Measurements from ENCODE around the gene HCFC2.
"Not testable (repeated sequence)": the region's sequence is repeated elsewhere in the genome, so short reads cannot be mapped to it uniquely, and the experiment has no call there.

HCFC2 gene

DNA sequence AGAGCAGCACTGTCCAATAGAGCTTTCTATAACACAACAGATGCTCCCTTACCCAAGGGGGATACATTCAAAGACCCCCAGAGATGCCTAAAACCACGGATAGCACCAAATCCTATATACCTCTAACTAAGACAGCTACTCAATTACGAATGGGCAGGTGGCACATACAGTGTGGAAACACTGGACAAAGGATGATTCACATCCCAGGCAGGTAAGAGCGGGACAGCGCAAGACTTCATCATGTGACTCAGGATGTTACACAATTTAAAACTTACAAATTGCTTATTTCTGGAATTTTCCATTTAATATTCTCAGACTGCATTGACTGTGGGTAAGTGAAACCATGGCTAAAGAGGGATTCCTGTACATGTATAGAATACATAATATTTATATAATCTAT, 5.5 kb upstream of the HCFC2 start:
- DNase-seq: no peak

DNA sequence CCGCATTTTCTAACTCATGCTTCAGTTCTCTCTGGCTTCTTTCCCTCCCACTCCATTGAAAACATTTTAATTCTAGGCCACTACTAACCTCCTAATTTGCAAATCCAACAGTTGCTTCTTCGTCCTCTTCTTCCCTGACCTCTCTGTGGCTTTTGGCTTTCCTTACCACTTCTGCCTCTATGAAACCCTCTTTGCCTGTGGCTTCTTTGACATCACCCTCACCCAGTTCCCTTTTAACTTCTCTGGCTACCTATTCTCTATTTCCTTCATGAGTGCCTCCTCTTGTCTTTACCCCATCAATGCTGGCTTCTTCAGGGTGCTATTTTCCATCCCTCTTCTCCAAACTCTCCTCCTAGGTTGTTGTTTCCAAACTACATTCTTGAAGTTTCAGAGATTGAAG, 4.4 kb upstream of the HCFC2 start:
- peak in 1 of 2 experiments; percentile 14 for DNase-seq

DNA sequence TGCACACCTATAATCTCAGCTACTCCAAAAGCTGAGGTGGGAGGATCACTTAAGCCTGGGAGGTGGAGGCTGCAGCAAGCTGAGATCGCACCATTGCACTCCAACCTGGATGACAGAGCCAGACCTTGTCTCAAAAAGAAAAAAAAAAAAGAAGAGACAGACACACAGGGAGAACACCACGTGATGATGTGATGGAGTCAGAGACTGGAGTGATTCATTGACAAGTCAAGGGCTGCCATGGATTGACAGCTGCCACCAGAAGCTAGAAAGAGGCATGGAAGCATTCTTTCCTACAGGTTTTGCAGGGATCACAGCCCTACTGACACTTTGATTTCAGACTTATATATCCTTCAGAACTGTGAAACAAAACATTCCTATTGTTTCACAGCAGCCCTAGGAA, 3.5 kb upstream of the HCFC2 start:
- no peak for DNase-seq

DNA sequence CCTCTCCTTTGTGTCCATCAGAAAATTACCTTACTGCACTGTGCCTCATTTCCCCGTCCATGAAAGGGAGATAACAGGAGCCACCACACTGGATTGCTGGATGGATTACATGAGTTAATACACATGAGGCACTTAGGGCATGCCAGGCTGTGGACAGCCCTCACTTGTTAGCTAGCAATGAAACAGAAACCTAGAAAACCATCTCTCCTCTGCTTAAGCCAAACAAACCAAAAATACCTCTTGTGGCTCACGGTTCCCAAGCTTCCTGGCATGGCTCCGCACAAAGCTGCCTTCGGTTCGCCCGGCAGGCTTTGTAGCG, 660 bp upstream of the HCFC2 start:
- DNase-seq: peak; percentile 39 to 40

DNA sequence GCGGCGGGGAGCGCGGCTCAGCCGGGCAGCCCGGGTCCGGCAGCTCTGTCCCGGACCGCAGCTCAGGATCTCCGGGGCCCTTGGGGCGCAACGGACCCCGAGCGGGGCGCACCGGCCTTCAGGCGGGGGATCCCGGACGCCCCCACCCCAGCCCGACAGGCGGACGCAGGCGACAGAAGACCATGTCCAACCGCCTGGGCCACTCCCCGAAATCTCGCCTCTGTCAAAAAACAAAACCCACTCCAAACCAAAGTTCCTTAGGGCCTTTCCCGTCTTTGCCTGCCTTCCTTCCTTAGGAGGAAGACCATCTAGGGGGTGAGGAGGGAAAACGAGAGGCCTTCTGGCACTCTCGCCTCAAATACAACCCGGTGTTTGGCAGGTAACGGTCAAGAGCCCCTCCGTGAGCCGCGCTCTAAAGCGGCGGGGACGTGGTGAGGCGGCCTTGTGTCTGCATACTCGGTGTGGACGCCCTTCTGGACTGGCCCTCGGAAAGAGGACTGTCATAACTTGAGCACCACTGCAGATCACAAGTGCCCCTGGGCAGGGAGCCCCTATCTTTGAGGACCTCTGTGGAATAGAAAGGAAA, 604 bp downstream of the HCFC2 start:
- DNase-seq: no peak

DNA sequence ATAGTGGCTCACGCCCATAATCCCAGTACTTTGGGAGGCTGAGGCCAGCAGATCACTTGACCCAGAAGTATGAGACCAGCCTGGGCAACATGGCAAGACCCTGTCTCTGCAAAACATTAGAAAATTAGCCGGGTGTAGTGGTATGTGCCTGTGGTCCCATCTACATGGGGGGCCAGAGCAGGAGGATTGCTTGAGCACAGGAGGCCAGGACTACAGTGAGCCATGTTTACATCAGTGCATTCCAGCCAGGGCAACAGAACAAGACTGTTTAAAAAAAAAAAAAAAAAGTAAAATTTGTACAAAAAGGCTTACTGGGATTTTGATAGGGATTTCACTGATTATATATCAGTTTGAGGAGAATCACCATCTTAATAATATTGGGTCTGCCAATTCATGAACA, 7.8 kb downstream of the HCFC2 start:
- DNase-seq: no peak

DNA sequence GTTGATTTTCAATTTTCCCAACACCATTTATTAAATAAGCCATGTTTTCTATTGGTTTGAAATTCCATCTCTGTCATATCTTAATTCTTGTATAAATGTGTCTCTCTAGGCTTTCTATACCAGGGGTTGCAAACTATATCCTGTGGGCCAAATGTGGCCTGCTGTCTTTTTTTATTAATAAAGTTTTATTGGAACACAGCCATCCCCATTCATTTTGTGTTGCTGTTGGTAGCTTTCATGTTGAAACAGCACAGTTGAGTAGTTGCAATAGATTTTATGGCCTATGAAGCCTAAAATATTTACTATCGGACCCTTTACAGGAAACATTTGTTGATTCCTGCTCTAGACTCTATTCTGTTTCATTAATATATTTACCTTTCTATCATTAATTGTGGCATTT, 9.4 kb downstream of the HCFC2 start:
- DNase-seq: no peak

DNA sequence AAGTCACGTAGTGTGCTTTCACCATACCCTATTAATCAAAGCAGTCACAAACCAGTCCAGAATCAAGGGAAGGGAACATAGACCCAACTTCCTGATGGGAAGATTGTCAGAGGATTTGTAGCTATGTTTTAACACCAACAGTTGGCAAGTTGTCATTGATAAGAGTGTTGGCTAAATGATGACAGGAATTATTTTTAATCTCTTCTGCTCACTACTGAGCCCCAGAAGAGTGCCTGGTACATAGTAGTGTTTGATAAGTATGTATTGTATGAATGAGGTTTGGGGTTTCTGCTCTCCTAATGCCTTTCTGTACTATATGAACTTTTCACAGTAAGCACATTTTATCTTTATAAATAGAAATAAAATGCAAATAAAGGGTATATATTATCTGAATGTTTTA, 14.7 kb downstream of the HCFC2 start:
- no peak for DNase-seq

DNA sequence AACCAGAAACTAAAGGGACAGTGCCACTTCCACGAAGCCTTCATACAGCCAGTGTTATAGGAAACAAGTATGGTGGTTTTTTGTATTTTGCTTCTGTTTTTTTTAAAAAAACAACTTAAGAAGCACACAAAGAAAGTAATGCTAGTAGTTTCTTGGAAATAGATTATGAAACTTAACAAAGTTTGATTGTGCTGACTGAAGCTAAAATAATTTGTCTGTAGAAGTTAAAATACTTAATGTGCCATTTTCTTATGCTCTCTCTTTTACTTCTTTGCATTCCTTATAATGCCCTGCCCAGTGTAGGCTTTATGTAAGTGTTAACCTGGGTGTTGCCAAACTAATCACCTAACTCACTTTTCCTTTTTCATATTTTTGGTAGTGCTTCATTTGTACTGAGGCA, 16.4 kb downstream of the HCFC2 start:
- DNase-seq: no peak

DNA sequence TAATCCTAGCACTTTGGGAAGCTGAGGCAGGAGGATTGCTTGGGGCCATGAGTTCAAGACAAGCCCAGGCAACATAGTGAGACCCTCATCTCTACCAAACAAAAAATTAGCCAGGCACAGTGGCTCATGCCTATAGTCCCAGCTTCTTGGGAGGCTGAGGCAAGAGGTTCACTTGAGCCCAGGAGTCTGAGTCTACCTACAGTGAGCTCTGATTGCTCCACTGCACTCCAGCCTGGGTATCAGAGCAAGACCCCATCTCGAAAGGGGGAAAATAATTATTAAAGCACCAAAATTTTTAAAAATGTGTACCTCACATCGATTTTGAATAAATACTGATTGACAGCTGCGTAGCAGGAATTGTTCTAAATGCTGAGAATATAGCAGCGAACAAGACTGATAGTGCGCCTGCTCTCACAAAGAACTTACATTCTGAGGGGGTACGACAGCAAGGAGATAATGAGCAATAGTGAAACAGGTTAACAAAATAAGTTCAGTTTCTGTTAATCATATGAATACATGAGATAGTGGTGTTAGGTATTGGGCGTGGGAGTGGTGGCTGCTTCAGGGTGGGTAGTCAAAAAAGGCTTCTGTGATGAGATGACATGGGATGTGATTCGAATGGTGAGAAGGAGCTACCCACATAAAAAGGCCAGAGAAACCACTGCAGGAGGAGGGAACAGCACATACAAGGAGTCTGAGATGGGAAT, 19.6 kb downstream of the HCFC2 start:
- no peak for DNase-seq

DNA sequence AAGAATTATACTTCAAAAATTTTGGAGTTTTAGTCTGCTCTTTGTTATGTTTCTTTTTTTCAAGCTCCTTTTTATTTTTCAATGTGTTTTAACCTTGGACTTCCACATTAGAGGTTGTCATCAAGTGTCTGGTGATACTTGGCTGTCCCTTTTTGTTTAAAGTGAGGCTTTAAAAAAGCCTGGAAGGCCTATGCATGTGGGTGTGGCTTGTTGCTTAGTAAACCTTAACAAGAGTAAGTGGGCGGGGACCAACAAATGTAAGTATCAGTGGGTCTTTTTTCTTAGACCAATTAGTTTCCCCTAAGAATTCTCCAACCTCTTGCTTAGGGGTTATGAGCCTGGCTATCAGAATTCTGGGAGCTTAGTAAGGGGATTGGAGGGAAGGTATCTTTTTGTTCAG, 26.4 kb downstream of the HCFC2 start:
- no peak for DNase-seq

DNA sequence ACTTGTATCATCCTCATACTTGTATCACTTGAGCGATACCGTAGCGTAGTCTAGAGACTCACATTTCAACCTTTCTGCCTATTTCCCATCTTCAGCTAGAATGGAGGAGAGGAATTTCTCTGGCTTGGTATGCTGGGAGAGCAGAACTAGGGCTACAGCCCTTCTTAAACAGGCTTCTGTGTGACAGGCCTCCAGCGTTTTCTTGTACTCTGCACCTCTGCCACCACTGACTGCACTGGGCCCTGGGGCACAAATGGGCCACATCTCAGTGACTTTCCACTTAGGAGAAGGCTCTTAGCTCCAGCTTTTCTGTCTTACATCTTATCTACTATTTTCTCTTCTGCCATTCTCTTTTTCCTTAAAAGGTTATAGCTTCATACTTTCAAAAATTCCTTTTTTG, 26.8 kb downstream of the HCFC2 start:
- no peak for DNase-seq

DNA sequence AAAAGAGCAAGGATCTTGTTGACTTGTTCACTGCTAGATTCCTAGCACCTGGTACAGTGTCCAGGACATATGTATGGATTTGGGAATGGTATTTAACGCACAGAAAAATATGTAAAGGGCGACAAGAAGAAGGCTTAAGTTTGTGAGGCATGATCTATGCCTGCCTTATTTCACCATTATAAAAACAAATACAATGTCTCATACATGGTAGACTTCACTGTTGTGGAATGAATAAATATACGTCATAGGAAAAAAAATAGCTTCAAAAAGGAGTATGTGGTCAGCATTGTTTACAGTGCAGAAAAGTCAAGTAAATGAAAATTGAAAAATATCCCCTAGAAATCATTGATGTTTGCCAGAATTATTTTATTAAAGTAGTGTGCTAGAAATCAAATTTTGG, 30.0 kb downstream of the HCFC2 start:
- DNase-seq: no peak

DNA sequence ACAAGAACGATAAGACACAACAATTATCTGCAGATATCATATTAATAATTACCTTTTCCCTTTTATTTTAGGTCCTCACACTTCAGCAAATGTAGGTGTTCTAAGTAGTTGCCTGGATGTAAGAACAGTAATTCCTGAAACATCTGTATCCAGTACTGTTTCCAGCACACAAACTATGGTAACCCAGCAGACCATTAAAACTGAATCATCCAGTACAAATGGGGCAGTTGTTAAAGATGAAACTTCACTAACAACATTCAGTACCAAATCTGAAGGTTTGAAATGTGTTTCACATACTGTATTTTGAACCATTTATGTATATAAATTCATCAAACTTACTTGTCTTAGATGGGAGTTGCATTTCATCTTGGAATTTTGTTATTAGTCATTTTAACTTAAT, 31.0 kb downstream of the HCFC2 start:
- DNase-seq: no peak

DNA sequence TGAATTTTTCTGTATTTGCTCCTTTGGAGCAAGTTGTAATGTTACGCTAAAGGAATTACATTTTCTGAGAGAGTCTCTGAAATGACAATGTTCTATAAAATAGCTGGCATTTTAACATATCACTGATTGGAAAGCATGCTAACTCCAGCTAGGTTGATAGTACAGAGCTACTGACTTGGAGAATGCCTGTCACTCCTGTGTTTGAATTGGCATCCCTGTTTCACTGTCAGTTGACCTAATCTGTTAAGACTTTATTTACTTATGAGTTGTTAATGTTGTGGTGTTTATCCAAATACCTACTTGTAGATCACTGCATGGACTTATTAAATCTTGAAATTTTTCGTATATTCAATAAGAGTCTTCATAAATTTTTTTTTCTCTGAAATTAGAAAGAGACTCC, 33.6 kb downstream of the HCFC2 start:
- no peak for DNase-seq

DNA sequence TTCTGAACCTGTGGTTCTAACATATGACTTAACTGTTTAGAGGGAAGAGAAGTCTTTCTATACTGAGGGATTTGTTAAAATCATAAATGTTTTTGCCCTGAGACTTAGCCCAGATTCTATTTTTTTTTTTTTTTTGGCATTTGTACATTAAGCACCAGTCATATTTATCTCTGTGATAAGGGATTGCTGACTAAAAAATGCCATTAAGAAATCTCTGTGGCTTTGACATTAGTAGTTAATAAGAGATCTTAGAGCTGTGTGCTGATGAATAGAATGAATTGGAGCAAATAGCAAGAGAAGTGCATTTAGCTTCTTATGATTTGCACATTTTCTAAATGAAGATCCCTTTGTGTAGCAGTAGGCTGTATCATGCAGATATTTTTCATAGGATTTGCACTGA, 41.1 kb downstream of the HCFC2 start:
- no peak for DNase-seq

DNA sequence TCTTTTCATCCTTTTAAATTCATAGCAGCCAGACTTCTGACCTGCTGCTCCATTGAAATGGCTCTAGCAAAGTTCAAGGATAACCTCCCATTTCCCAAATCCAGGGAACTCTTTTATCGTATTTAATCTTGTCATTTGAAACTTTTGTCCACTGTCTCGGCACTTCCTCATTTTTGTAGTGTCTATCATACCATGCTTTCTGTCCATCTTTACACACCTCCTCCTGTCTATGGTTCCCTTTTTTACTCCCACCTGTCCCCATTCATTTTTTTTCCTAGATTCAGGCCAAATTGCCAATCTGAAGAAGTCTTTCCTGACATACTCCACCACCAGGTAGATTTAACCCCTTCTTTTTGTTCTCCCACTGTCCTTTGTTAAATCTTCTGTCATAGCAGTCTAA, 42.6 kb downstream of the HCFC2 start:
- DNase-seq: peak; percentile 8 to 17

DNA sequence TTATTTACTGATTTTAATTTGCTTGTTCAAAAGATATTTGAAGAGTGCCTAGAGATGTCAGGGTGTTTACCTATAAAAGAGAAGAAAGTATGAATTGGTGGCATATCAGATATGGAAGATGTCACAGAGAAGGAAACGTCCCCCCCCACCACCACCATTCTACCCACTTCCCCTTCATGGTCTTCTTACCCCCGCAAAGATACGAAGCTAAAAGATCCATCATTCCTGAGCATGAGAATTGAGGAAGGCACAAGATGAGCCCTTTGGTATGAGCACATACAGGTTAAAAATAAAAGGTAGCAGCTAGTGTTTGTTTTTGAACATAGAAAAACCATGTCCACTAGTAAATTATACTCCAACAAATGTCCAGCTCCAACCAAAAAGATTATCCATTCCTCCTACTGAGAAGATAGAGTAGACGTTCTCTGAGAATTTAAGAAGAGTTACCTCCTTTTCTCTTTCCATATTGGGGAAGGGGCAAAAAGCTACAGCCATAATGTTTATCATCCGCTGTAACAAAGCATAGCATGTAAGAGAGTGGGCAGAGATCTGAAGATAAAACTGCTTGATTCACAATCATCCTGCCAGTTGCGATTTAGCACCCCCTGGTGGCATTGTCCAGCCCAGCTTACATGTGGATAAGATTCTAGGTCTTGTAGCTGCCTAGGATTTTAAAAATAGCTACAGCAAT, 44.6 kb downstream of the HCFC2 start:
- peak; percentile 77 to 83 for DNase-seq

DNA sequence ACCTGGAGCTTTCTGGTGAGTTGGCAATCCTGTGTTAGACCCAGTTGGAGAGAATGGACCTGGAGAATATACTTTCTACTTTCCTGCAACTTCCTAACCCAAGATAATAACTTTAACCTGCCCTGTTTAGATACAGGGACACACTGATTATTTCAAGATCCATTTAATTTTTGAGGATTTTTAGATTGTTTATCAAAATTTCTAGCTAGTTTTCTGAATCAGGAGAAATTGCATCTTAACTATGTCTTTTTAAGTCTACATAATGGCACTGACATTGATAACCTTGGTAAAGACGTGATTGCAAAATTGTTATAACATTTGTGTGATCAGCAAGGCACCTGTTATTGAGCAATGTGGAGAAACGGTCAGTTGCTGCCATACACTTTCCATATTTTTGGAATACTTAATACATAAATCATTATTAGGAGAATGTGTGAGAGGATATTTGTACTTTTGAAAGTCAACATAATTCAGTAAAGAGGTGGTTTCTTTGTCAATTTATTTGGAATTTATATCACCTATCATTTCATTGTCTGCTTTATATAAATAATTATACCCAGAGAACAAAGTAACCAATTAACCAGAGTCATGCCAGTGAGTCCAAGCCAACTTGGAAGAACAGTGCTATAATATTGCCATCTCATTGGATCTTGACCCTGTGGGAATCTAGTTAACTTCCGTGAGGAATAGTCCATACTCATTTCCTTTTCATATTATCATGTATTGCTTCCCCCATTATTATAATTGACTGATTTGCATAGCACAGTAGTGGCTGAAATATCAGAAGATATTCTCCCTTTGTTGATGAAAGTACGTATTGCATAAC, 45.3 kb downstream of the HCFC2 start:
- no peak for DNase-seq

DNA sequence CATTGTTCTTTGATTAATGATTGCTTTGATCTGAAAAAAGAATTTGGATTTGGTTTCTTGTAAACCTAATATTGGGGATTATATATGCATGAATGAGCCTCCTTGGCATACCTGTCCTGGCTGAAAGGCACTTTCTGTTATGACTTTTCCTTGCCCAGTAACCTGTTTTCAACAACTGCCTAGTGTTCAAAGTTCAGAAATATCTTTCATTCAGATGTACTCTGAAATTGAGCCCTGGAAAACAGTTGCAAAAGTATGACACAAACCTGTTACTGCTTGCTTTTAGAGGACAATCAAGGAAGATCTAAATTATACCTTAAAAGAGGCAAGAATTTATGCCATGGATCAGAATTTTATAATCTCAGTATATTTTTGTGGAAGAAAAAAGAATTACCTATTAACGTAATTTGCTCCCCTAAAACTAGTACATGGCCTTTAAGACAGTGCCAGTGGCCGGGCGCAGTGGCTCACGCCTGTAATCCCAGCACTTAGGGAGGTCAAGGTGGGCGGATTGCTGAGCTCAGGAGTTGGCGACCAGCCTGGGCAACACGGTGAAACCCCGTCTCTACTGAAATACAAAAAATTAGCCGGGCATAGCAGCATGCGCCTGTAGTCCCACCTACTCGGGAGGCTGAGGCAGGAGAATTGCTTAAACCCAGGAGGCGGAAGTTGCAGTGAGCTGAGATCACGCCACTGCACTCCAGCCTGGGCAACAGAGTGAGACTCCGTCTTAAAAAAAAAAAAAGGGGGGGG, 50.7 kb downstream of the HCFC2 start:
- not testable (repeated sequence) for DNase-seq

DNA sequence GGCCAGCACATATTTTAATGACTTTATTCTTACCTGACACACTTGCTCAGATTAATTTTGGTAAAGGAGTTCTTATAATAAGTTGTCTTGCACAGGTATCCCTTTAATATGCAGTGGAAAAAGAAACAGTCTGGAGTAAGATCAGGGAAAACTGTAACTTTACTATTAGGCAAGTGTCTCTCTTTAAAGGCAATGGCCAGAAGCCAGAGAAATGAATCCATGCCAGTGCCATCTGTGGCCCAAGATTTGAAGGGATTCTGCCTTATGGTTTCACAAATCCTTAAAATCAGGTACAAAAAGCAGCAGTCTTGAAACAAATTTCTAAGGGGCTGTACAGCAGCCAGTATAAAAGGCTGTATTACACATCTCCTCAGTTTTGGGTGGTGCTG, 51.2 kb downstream of the HCFC2 start:
- no peak for DNase-seq

DNA sequence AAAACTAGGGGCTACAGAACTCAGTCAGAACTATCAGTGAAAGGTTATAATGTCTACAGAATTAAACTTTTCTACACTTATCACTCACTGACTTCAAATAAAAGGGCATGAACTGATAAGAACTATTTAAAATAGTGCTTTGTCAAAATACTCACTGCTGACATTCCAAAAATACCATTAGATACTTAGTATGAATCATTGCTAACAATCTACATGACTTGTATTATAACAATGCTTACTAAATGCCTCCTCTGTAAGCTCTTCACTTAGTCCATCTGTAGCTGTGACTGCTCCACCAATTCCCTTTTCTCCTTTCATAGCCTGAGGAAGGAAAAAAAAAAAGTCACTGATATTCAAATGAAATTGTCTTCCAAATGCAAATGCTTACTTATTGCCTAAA, 56.7 kb downstream of the HCFC2 start:
- no peak for DNase-seq

DNA sequence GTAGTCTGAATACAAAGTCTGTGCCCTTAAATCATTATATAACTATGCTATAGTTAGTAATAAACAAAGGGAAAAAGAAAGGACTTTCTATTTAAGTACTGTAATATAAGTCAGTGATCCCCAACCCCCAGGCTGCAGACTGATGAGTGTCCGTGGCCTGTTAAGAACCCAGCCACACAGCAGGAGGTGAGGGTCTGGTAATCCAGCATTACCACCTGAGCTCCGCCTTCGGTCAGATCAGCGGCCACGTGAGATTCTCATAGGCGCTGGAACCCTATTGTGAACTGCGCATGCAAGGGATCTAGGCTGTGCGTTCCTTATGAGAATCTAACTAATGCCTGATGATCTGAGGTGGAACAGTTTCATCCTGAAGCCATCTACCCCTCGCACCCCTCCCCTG, 58.0 kb downstream of the HCFC2 start:
- no peak for DNase-seq
